ENCODE measurements around the gene TMEM220.
"Not testable (repeated sequence)": the region's sequence is repeated elsewhere in the genome, so short reads cannot be mapped to it uniquely, and the experiment has no call there.

TMEM220 gene

DNA sequence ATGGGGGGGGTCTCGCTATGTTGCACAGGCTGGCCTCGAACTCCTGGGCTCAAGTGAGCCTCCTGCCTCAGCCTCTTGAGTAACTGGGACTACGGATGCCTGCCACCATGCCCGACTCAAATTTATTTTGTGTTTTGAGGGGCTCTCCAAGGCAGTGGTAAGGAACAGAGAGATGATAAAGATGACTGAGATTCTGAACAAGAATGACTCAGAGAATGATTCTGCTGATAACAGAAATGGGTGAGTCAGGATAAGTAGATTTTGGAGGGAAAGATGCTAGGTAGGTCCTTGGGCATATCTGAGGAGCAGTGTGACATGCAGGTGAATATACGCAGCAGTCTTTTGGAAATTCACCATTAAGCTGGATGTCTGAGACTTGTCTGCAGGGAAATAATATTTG is 2.6 kb downstream of the TMEM220 start:
- peak; percentile 16 for DNase-seq

DNA sequence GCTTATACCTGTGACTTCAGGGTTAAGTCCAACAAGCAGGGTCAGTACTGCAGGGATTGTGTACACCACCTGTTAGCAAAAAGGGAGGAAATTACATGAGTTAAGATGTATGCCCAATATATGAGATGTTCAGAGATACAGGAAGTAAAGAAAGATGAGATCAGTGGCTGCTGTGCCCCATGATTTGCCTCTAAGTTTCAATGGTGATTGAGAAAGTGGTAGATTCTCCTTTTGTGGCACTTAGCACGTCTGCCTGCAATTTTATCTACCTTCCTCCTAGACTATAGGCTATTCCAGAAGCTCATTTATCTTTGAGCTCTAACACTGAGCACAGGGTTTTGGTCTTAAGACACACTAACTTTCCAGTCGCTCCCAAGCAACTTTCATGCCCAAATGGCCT is 3.6 kb downstream of the TMEM220 start:
- no peak for DNase-seq

DNA sequence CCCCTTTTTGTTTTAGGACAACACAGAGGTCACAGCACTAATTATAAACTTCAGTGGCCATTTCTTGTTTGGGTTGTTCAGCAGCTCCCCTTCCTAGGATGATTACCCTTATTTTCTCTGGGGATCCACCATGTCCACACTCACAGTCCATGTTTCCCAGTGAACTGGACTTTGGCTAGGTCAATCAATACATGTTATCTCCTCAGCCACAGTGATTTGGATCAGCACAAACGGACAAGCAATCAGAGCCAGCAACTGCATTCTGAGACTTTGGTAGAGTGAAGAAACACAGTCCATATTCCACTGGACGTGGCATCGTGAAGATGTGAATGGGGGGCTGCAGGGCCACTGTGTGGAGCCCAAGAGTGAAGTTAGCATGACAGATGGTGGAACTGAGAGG is 4.6 kb downstream of the TMEM220 start:
- DNase-seq = no peak

DNA sequence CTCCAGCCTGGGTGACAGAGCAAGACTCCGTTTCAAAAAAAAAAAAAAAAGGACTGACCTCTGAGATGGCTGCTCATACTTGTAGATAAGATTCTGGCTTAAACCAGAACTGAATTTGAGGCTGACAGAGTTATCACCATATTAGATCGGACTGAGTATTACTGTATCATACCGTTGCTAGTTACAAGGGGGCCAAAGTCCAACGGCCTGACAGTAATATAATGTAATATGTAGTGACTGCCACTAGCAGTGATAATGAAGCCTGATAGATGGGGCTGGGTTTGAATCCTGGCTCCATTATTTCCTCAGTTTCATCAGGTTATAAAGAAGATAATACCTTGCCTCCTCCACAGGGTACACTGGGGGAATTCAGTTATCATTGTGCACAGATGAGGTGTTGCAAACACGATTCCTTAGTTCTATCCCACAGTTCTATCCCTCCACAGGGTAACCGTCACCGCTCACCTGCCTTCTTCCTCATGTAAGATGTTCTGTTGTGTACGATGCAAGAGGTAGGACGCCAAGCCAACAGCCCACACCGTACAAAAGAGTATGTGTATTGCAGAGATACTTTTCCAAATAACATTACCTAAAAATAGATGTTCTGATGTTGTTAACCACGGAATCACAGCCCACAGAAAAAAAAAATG is 5.2 kb downstream of the TMEM220 start:
- DNase-seq = no peak

DNA sequence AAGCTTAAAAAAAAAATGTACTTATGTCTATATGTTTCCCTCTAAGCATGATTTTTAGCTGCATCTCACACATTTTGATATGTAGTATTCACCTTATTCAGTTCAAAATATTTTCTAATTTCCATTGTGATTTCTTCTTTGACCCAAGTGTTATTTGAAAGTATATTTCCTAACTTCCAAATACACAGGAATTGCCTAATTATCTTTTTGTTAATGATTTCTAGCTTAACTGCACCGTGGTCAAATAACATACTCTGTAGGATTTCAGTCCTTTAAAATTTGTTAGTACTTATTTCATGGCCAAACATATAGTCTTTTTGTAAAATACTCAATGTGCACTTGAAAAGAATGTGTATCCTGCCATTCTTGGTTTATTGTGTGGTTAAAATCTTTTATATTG is 11.3 kb downstream of the TMEM220 start:
- no peak for DNase-seq

DNA sequence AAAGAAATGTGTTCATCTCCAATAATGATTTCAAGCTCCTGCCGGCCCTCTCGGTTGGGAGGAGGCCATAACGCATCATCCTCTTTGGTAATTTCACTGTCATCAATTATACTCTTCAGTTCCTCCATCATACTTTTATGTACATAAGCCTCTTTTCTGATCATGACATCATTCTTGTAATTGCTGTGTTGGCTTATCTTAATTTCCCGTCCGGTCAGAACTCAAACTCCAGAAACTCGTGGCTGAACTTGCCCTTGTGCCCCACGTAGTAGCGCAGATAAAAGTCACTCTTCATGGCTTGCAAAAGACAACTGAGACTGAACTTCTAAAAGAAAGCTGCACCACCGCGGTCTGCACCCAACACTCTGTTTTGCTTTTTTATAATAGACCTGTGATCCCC is 13.6 kb downstream of the TMEM220 start:
- no peak for DNase-seq

DNA sequence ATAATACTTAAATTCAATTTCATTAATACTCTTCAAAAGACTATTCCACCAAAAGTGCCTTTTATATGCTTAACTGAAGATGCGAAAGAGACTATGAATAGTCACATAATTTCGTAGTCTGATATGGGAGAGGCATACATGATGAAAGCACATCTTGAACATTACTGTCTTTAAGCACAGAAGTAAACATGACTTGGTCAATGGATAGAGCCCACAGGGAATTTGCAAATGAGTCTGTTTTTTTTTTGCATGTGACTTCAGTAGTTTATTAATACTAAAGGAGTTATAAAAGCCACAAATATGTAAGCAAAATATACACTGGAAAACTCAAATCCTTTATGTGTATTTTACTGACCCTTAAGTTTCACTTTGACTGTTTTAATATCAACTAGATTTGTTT is 16.5 kb downstream of the TMEM220 start:
- peak; percentile 21 for DNase-seq

DNA sequence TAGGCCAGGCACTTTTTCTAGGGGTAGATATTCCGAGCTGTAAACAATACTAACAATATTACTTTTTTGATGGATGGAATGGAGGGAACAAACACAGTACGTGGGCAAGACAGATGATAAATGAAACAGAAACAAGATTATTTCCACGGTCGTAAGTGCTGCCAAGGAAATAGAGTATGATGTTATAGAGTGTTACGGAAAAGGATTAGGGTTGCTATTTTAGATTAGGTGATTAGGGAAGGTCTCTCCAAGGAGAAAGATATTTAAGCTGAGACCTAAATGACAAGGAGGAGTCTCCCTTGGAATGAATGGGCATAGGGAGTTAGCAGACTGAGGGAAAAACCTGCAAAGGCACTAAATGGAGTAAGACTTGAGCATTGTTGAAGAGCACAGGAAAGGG is 24.1 kb downstream of the TMEM220 start:
- DNase-seq = no peak

DNA sequence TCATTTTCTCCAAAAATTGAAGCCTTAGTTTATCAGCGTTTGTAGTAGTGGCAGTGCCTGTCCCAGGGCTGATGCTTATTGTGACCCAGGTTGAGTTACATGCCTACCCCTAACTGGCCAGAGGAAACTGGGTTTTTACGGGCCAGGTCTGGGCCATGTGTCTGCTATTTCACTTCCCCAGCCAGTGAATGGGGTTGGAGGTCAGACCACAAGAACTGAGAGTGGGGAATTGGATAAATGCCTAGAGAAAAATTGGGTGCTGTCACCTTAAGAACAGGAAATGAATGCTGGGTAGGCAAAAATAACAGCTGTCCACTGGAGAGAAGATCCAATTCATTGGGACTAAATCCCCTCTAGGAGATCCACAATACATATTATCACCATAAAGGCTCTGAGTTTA is 27.2 kb downstream of the TMEM220 start:
- peak; percentile 79 for DNase-seq

DNA sequence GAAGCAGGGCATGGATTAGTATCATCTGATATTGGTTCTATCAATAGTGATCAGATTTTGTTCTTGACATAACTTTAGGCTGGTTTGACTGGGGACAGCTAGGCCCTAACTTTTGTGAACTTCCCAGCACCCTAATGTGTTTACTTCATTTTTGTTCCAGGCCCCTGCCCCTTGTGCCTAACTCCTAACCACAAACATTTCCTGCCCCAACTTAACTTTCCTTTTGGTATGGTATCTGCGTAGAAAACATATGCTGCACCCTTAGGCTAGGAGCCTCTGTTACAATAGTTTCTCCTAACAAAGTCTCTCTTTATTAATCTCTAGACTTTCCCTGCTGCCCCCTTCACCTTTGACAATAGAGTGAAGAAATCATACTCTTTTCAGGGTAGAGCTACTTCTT is 30.0 kb downstream of the TMEM220 start:
- DNase-seq = peak; percentile 42

DNA sequence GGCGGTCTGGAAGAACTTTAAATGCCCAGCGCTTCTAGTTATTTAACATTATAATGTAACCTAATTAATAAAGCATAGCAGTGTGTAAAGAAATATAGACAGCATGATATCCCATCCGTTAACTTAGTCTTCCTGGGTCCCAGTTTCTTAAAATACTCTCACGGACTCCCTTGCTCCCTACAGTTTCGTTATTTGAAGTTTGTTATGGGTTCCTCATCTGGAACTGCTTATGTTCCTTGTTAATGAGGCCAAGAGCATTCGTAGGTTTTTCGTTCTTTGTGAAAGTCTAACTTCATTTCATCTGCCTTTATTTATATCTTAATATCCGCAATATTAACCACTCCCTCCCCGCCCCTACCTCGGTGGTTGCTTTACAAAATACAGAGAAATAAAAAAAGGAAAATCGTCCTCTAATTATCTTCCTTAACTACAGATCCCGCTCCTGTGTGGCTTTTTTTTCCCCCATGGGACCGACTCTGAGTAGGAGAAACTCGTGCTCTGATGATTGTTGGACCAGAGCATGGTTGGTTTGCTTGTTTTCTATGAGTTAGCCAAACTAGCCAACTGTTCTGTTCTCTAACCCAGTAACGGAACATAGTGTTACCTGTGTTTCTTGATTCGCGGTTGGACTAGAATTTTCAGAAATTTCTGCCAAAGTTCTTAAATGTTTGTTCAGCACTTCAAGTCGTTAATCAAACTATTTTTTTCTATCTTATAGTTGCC is 31.6 kb downstream of the TMEM220 start:
- peak; percentile 38 for DNase-seq

DNA sequence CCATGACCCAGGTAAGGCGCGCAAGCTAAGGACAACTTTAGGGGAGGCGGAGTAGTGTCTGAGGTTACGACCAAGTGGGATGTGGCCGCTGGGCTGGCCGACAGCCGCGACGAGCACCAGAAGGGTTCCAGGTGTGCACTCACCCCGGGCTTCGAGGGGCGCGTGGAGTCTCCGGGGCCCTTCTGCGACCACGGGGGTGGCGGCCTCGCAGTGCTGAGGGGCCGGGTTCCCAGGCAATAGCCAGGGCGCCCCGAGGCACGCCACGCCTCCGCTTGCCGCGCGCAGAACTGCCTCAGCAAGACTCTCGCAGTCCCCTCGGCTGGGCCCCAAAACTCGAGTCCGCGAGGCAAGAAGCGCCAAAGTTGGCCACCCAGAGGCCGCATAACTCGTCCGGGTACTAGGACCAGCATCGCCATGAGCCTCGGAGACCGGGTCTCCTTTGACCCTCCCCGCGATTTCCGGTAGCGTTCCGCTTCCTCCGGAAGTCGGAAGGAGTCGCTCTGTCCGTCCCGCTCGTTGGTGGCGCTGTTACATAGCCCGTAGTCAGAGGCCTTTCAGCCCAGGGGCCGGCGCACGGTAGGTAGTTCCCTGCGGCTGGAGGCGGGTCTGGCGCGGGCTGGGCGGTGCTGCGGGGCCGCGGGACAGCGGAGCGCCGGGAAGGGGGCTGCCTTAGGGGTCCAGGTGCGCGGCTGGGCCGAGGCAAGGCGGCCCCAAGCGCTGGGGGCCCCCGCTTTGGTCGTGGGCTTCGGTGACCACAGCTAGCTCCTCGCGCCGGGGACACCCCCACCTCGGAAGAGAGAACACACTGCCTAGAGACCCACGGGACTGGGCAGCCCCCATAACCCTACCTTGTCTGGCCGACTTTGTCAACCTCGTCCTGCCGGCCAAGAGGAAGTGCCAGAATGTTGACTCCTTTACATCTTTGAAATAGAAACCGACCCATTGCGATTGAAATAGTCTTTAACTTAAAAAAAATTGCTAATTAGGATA is 32.4 kb downstream of the TMEM220 start, which contains the start of the genes ADPRM and SCO1:
Gene ADPRM (plus strand): TSS at position 503 of the 990 bp plus-strand sequence. CDS start 7,333 bp downstream, outside the sequence.
Gene SCO1 (minus strand): TSS at position 442 of the 990 bp plus-strand sequence. CDS start 26 bp downstream, at position 416.
- peak; percentile 96 for DNase-seq

DNA sequence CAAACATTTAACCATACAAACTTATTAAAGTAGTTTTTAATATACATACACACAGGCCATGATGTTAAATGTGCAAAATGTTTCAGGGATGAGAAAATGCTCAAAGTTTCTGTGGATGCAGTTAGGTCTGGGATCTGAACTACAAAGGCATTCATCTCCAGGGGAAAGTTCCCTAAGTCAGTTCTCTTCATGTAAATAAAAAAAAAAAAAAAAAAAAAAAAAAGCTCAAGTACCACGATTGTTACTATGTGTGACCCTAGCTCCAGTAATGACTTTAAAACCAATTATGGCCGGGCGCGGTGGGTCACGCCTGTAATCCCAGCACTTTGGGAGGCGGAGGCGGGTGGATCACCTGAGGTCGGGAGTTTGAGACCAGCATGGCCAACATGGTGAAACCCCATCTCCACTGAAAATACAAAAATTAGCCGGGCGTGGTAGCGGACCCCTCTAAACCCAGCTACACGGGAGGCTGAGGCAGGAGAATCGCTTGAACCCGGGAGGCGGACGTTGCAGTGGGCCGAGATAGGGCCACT is 33.9 kb downstream of the TMEM220 start:
- not testable (repeated sequence) for DNase-seq

DNA sequence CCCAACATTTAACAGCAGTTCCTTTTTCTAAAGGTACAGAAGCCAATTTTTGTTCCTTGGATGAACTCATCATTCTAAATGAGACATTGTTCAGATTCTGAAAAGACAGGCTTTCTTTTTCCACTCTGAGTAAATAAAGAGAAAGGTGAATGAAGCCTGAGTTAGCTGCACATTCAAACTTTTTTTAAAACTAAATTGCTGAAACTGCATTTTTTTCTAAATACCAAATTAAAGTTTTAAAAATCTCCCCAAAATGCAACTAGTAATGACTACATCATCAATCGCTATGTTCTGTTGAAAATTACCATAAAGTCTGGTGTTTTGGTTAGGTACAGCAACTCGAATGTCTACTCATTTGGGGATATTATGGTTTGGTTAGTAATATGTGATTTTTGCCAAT is 42.3 kb downstream of the TMEM220 start:
- DNase-seq = no peak

DNA sequence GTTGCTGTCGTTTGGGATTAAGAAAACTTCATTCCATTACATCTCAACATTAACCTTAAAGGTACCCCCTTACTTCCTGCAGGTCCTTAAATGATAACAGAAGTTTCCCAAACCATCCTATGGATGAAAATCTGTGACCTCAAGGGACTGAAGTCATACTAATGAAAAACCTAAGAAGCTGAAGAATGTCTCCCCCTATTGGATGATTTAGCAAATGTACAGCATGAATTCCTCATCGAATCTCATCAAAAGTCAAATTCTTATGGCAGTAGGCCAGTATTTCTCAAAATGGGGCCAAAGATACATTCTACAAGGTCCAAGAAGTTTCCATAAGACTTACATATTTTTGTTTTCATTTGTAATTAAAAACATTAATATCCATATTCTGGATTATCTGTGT is 46.0 kb downstream of the TMEM220 start:
- peak; percentile 47 for DNase-seq

DNA sequence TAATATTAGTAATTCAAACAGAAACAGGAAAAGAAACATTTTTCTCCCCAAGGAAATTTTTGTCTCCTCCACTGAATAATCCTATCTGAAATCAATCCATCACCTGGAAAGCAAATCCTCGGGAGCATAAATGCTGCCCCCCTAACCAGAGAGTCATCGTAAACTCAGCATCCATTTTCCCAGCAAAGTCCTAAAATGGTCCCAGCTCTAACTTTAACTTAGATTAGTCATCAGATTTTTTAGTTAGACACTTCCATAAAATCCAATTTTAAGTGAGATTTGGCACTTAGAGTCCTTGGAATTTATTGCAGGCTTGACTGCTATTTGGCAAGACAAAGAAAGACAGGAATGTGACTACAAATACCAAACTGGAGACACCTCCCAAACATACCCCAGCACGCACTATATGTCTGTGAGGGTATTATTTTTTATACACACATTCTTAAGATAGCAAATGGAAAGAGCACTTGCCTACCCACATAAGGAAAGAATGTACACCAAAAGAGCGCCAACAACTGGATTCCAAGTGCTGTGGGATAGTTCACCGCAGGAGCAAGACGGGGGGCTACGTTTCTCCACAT is 47.9 kb downstream of the TMEM220 start:
- peak; percentile 86 for DNase-seq

DNA sequence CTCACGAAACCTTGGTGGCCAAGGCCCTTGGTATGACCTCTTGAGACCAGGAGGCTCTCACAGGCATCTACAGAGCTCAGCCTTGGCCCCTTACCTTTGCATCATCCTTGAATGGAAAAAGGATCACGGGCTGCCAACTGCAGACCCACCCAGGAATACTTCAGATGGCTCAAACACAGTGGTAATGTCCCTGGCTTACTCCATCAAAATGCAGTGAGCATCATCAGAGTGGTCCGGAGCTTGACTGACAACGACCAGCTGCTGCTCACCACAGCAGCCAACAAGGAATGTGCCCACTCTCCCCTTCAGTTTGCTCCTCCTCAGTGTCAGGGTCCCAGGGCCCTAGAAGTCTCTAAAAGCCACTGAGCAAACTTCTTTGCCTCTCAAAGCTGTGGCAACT is 55.1 kb downstream of the TMEM220 start:
- DNase-seq = no peak

DNA sequence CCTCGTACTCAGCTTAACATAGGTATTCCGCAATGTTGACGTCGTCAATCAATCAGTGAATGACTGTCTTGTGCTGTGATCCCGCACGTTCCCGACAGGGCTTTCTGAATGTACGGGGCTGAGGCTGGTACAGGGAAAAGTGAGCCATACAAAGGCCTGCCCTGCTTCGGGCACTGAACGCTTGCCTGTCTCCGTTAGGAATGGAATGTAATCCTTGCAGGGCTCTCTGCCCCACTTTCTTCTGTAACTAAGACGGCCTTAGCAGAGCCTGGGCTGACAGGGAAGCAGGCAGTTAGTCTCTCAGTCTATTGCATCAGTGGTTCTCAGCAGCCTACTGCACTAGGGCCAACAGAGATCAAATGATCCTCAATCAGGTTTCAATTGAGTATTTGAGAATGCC is 56.5 kb downstream of the TMEM220 start:
- DNase-seq = no peak

DNA sequence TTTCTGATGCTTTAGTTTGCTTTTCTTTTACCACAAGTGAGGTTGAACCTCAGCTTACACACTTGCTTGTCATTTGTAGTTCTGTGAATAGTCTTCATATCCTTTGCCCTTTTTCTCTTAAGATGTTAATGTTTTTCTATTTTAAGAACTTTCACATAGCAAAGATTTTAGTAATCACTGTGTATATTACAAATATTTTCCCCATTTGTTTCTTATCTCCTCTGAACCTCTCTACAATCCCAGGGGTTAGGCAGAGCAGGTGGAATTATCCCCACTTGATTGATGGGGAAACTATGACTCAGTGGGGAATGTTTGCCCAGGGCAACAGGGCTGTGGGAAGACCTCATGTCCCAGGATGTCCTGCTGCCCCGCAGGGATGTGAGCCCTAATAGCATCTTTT is 61.0 kb downstream of the TMEM220 start:
- DNase-seq = peak; percentile 81

DNA sequence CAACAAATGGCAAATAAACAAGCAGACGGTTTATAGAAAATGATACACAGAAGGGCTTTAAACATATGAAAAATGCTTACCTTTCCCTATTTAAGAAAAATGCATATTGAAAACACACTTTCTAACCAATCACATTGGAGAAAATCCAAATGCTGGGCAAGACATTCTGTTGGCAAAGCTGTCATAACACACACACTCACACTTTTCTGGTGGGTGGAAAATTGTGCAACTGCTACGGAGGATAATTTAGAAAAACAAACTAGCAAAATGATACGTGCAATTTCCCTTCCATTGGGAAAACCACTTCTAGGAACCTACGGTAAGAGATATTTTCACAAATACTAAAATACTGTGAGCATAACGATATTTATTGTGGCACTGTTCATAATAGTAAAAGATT is 62.9 kb downstream of the TMEM220 start:
- DNase-seq = no peak

DNA sequence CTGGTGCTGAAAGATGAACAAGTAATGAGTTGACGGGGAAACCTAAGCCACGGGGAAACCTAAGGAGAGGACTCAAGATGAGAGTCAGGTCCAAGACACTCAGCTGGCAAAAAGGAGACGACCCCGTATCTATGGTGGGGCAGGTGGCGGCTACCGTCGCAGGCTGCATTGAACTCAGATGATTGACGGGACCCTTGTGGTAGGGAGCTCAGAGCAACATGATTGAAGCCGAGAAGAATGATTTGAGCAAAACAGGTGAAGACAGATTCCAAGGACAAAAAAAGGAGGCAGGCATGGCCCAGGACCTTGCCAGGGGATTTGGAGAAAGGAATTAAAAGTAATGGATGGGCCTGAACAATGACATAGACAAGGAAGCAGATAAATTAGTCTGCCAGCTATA is 65.3 kb downstream of the TMEM220 start:
- no peak for DNase-seq

All from EL (cell line).